Sigmoid colon (tissue), 7 donors: ENCODE data around the gene KCNQ5. TPM values are rescaled to one million over a fixed set of nuclear protein-coding genes. Genes with fewer than 3 reads are reported as not detected.

ENCODE experiments used
- DNase-seq: peaks from one replicate; pipeline ENCODE4 v3.0.0-alpha.2; 2019
- H3K27ac ChIP-seq, 4 donors: fragments of 200-600 bp; sonication (generic); one replicate each; pipeline ENCODE4 v1.5.1; 2016 to 2019; ENCODE audit warnings: mild to moderate bottlenecking in 1 of 4
- H3K27me3 ChIP-seq, 3 donors: fragments of 200-600 bp; sonication (generic); one replicate each; pipeline ENCODE4 v1.5.1; 2019; ENCODE audit warnings: mild to moderate bottlenecking in 1 of 3
- H3K36me3 ChIP-seq, 4 donors: fragments of 200-600 bp; sonication (generic); one replicate each; pipeline ENCODE4 v1.5.1; 2016 to 2019
- H3K4me1 ChIP-seq, 4 donors: fragments of 200-600 bp; sonication (generic); one replicate each; pipeline ENCODE4 v1.5.1; 2017 to 2019
- H3K4me3 ChIP-seq, 4 donors: fragments of 200-600 bp; sonication (generic); one replicate each; pipeline ENCODE4 v1.5.1; 2017 to 2019; ENCODE audit warnings: mild to moderate bottlenecking in 2 of 4, moderate library complexity in 1 of 4
- H3K9me3 ChIP-seq, 4 donors: fragments of 200-600 bp in 3 of 4; sonication (generic) in 3 of 4; one replicate each; pipeline versions ENCODE4 v1.5.1 to v1.6.1; 2013 to 2019
- EP300 ChIP-seq, 4 donors: sonication (generic); formaldehyde crosslinking; IDR thresholded peaks; one replicate each; pipeline ENCODE4 v1.6.1; 2017; ENCODE audit warnings: antibody characterized with exemption in 4 of 4
- POLR2A ChIP-seq, 2 donors: fragments of 450-650 bp; IDR thresholded peaks; one replicate each; pipeline ENCODE4 v1.6.1; 2016; ENCODE audit warnings: antibody characterized with exemption in 2 of 2, mild to moderate bottlenecking in 2 of 2, moderate library complexity in 2 of 2
- POLR2AphosphoS5 ChIP-seq, 4 donors: sonication (generic); formaldehyde crosslinking; IDR thresholded peaks; one replicate each; pipeline ENCODE4 v1.6.1; 2017; ENCODE audit warnings: antibody characterized with exemption in 4 of 4
- WGBS, 2 donors: extraction: QIAGEN DNeasy Blood & Tissue Kit; methylation state at CpG; one replicate each; pipeline ENCODE4 v1.1.7; 2013; 5-methylcytosine and 5-hydroxymethylcytosine counted together
- intact Hi-C: fragments of 100-400 bp; cut with DNase I; formaldehyde crosslinking; loops from one replicate; pipeline ENCODE4 v1.15.1; 2023
- polyA plus RNA-seq, 3 donors: library from polyadenylated mRNA; stranded (reverse); fragments of 200-250 nt; gene quantifications; one replicate each; pipeline ENCODE4 v1.2.3, GENCODE V29; 2013
- small RNA-seq, 3 donors: library from RNA; depleted of rRNA; stranded (forward); fragments of <200 nt; gene quantifications; one replicate each; pipeline ENCODE3, GENCODE V24; 2016
- total RNA-seq, 4 donors: library from RNA; depleted of rRNA; stranded (reverse); fragments of >200 nt; gene quantifications; one replicate each; pipeline ENCODE4 v1.1.0, GENCODE V29; 2016
- TF ChIP-seq, protein P1 (sequence below), 4 experiments: fragments of 450-650 bp in 3 of 4; fragments of 200-600 bp in 1 of 4; IDR thresholded peaks; one replicate each; pipeline ENCODE4 v1.5.1; 2016 to 2019; ENCODE audit warnings: antibody characterized with exemption in 4 of 4, mild to moderate bottlenecking in 3 of 4, moderate library complexity in 2 of 4
- donor health status: healthy with polysubstance abuse.
- donor health status: Bipolar disorder and iron deficiency.
- donor health status: healthy.

KCNQ5 gene
- total and polyA plus RNA-seq, 7 donors, result 0.49 to 2.1 (median 1.1) TPM; not detected in 2

GRCh38 chr6:73242001-73242400, 620.1 kb downstream of the KCNQ5 start:
- Histone ChIP-seq H3K9me3 (no peaks in the 10 kb centered on the region), H3K36me3 (no peaks in the 10 kb centered on the region), H3K27ac (no peak overlapping the region), H3K4me3 (no peak overlapping the region), H3K4me1 (no peaks in the 10 kb centered on the region), H3K27me3 (no peaks in the 10 kb centered on the region)
- no peak for DNase-seq
- 83 to 90% methylated on average over 5 of the region's 5 CpGs for WGBS, 2 donors
- intact Hi-C loops, result no loop called here
- no peak for TF ChIP-seq EP300 (IDR thresholded peaks at IDR 0.05)
- TF ChIP-seq POLR2A (IDR thresholded peaks at IDR 0.05), result no peak
- TF ChIP-seq POLR2AphosphoS5 (IDR thresholded peaks at IDR 0.05), result no peak
- TF ChIP-seq, protein P1, sequence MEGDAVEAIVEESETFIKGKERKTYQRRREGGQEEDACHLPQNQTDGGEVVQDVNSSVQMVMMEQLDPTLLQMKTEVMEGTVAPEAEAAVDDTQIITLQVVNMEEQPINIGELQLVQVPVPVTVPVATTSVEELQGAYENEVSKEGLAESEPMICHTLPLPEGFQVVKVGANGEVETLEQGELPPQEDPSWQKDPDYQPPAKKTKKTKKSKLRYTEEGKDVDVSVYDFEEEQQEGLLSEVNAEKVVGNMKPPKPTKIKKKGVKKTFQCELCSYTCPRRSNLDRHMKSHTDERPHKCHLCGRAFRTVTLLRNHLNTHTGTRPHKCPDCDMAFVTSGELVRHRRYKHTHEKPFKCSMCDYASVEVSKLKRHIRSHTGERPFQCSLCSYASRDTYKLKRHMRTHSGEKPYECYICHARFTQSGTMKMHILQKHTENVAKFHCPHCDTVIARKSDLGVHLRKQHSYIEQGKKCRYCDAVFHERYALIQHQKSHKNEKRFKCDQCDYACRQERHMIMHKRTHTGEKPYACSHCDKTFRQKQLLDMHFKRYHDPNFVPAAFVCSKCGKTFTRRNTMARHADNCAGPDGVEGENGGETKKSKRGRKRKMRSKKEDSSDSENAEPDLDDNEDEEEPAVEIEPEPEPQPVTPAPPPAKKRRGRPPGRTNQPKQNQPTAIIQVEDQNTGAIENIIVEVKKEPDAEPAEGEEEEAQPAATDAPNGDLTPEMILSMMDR (IDR thresholded peaks at IDR 0.05), result no peak

Small RNAs within 50 kb of the gene (small RNA-seq; reads per million reads assigned to genes)
- gene MIR4282, result 0 reads per million in 3 donors
